ENCODE measurements around the gene C5orf24.
"Not testable (repeated sequence)": the region's sequence is repeated elsewhere in the genome, so short reads cannot be mapped to it uniquely, and the experiment has no call there.

The C5orf24 gene

DNA sequence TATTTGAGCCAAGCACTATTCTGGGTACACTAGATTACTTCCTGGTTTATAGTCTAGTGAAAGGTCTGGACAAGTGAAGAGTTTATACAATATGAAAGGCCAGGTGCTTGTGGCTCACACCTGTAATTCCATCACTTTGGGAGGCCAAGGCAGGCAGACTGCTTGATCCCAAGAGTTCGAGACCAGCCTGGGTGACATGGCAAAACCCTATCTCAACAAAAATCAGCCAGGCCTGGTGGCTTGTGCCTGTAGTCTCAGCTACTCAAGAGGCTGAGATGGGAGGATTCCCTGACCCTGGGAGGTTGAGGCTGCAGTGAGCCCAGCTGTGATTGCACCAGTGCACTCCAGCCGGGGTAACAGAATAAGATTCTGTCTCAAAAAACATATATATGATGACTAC, 18.9 kb downstream of the C5orf24 start:
- DNase-seq, result no peak

DNA sequence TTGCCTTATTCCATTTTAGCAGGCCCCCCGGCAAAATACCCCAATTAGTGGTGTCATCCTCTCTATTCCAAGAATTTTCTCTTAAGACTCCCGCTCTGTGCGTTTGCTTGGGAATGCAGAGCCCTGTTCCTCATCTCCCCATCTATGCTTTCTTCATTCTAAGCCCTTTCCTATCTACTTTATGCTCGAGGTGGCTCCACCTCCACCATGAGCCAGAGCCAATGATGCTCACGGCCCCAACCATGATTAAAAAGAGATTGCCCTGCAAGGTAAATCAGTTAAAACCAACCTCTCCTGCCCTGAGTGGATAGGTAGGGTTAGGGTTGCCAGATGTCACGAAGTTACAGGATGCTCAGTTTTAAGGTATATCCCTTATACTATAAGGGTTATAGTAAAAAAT, 27.7 kb downstream of the C5orf24 start:
- no peak for DNase-seq

DNA sequence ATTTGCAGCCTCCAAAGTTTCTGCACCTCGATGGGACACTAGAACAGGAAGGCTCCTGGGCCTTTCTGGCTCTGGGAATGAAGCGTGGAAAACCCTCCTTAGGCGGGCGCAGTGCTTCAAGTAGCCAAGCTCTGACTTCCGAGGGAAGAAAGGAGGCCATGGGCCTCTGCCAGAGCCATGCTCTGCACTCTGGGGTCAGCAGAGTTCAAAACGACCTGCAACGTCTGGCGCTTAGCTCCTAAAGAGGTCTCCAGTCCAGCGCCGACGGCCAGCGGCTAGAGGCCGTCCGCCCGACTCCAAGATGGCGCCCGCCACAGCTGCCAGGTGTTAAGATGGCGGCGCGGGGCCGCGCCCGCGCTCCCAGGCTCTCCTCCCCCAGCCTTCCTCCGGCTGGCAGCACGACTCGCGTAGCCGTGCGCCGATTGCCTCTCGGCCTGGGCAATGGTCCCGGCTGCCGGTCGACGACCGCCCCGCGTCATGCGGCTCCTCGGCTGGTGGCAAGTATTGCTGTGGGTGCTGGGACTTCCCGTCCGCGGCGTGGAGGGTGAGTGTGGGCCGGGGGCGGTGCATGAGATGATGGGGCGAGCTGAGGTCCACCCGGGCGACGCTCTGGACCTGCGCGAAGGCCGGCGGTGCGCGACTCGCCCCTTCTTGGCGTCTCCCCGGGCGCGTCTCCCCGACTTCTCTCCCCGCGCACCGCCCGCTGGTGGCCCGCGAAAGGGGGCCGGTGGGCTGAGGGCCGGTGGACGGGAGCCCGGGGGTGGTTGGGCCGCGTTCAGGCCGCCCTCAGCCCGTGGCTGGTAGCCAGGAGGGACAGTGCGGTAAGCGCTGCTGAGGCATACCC, 28.4 kb downstream of the C5orf24 start, which contains the start of gene TXNDC15:
Gene TXNDC15, plus strand, starts transcription at position 385 of the 844 bp plus-strand sequence. Its CDS starts 57 bp downstream, at position 442.
- peak; percentile 77 for DNase-seq

DNA sequence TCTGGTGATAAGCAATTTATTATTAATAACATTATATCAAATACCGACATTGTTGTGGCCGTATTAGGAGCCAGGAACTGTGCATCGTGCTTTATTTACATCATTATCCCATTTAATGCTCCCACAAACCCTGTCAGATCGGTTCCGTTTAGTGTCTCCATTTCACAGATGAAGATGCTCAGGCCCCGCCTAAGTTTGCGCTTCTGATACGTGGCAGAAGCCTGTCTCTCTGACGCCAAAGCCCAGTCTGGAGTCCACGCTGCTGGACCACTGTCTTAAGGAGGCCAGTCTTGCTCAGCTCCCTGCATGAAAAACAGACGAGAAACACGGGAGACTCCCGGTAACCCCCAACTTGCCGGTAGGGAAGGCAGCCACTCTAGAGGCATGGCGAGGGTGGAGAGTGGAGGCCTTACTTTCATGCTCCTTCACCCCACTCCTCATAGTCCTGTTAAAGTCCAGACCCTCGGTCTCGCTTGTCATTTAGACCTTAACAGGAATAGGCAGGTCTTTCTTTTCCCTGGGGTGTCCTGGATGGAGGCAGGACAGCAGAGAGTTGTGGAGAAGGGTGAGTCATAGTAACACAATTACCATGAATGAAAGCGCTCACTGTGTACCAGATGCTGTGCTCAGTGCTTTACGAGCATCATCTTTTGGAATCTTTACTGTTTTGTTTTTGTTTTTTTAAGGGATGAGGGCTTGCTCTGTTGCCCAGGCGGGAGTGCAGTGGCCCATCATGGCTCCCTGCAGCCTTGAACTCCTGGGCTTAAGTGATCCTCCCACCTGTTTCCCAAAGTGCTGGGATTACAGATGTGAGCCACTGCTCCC, 29.3 kb downstream of the C5orf24 start:
- DNase-seq, result peak; percentile 10

DNA sequence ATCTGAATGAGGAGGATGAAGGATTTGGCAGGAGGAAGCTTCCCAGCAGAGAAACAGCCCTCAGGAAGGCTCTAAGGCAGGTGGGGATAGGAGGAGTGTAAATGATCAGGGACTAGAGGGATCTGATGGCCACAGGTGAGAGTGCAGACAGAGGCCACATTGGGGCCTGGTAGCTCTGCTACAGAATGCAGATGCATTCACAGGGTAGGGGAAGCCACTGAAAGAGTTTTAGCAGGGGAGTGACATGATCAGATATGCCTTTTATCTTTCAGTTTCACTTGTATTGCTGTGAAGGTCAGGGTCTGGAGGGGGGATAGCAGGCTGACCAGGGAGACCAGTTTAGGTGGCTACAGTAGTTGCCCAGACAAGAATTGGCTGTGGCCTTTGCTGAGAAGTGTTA, 31.4 kb downstream of the C5orf24 start:
- no peak for DNase-seq

DNA sequence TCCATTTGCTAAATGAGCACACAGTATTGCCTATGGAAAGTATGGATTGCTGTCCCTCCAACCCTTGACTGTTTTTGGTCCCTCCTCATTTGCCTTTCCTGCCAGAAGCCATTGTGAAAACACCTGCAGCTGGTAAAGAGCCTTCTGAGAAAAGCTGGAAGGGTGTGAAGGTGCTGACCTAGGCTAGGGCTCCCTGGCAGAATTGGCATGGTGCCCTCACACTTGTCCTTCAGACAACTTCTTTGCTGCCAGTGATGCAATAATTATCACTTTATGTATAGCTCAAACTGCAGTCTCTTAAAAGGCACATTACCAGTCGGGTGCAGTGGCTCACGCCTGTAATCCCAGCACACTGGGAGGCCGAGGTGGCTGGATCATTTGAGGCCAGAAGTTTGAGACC, 32.6 kb downstream of the C5orf24 start:
- no peak for DNase-seq

DNA sequence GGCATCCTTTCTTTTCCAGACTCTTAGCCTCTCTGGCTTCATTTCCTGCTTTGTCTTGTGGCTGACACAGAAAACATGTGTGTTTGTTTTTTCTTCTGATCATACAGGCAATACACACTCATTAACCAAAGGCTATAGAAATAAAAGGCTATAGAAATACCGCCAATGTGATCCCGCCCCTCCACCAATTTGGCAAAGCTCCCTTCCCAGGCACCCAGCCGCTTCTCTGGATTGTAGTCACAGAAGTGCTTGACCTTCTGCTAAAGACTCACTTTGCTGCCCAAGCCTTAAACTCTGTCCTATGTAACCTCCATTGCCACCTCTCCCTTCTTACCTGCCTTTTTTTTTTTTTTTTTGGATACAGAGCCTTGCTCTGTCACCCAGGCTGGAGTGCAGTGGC, 33.7 kb downstream of the C5orf24 start:
- no peak for DNase-seq

DNA sequence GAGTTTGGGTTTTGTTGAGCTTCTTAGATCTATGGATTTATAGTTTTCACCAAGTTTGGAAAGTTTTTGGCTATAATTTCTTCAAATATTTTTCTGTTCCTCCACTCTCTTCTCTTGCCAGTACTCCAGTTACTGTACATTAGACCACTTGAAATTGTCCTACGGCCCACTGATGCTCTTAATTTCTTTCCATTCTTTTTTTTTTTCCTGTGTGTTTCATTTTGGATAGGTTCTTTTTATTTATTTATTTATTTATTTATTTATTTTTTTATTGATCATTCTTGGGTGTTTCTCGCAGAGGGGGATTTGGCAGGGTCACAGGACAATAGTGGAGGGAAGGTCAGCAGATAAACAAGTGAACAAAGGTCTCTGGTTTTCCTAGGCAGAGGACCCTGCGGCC, 35.2 kb downstream of the C5orf24 start:
- DNase-seq, result not testable (repeated sequence)

DNA sequence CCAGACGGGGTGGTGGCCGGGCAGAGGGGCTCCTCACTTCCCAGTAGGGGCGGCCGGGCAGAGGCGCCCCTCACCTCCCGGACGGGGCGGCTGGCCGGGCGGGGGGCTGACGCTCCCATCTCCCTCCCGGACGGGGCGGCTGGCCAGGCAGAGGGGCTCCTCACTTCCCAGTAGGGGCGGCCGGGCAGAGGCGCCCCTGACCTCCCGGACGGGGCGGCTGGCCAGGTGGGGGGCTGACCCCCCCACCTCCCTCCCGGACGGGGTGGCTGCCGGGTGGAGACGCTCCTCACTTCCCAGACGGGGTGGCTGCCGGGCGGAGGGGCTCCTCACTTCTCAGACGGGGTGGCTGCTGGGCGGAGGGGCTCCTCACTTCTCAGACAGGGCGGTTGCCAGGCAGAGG, 35.9 kb downstream of the C5orf24 start:
- not testable (repeated sequence) for DNase-seq

DNA sequence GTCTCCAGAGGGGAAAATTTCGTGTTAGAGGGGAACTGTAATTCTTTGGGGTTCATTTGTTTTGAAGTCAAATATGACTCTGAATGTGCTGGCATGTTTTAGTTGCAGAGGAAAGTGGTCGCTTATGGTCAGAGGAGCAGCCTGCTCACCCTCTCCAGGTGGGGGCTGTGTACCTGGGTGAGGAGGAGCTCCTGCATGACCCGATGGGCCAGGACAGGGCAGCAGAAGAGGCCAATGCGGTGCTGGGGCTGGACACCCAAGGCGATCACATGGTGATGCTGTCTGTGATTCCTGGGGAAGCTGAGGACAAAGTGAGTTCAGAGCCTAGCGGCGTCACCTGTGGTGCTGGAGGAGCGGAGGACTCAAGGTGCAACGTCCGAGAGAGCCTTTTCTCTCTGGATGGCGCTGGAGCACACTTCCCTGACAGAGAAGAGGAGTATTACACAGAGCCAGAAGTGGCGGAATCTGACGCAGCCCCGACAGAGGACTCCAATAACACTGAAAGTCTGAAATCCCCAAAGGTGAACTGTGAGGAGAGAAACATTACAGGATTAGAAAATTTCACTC, 41.9 kb downstream of the C5orf24 start:
- no peak for DNase-seq

DNA sequence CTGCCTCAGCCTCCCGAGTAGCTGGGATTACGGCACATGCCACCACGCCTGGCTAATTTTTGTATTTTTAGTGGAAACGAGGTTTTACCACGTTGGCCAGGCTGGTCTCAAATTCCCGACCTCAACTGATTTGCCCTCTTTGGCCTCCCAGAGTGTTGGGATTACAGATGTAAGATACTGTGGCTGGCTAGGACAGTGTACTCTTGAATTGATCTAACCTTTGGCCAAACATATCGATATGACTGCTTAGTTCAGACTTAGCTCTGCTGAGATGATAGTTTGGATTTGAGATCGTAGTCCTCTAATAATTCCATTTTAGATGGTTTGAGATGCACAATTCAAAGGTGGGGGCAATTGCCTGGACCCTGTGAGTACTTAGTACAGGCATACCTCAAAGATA, 43.6 kb downstream of the C5orf24 start:
- DNase-seq, result no peak

DNA sequence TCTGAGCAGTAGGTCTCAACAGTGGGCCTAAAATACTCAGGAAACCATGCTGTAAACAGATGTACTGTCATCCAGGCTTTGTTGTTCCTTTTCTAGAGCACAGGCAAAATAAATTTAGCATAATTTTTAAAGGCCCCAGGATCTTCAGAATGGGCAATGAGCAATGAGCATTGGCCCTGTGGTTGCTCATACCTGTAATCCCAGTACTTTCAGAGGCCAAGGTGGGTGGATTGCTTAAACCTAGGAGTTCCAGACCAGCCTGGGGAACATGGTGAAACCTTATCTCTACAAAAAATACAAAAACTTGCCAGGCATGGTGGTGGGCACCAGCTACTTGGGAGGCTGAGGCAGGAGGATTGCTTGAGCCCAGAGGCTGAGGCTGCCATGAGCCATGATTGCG, 45.7 kb downstream of the C5orf24 start:
- no peak for DNase-seq

DNA sequence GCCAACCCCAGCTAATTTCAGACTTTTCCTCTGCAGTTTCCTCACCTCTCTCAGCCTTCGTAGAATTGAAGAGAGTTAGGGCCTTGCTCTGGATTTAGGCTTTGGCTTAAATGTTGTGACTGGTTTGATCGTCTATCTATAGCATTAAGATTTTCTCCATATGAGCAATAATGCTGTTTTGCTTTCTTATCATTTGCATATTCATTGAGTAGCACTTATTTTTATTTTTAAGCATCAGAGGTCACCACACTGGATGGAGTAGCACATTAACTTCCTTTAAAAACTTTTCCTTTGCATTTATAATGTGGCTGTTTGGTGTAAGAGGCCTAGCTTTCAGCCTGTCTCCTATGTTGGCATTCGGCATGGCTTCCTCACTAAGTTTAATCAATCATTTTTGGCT, 46.5 kb downstream of the C5orf24 start:
- DNase-seq, result no peak

DNA sequence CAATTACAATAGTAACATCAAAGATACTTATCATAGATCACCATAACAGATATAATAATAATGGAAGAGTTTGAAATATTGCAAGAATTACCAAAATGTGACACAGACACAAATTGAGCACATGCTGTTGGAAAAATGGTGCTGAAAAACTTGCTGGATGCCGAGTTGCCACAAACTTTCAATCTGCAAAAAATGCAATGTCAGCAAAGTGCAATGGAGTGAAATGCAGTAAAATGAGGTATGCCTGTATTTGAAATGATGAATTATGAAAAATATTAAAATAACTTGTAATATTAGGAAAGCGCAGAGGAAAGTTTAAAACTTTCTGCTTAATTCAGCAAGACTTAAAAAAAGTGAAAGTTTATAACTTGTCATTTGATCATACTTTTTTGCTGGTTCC, 47.2 kb downstream of the C5orf24 start:
- DNase-seq, result no peak

DNA sequence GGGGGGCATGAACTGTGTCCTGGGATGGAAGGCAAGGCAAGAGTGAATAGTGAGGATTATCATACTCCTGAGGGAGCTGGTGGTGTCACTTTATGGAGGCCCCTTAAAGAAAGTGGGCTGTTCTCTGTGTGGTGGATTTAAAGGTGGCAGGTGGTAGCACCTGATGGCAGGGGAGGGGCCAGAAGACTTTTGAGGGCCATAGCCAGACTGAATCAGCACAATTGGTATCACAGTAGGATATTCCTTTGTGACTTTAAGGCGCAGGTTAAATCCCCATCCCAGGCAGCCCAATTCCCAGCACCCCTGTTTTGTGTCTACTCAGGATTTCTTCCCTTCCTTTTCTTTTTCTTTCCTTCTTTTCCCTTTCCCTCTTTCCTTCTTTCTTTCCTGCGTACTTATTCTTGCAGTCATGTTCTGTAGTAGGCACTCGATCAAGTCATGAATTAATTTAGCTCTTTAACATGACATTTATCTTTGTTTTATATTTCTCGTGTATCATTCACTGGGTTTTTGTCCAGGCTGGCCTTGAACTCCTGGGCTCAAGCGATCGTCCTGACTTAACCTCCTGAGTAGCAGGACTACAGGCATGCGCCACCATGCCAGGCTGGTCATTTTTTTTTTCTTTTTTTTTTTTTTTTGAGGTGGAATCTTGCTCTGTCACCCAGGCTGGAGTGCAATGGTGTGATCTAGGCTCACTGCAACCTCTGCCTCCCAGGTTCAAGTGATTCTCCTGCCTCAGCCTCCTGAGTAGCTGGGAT, 48.2 kb downstream of the C5orf24 start:
- no peak for DNase-seq

DNA sequence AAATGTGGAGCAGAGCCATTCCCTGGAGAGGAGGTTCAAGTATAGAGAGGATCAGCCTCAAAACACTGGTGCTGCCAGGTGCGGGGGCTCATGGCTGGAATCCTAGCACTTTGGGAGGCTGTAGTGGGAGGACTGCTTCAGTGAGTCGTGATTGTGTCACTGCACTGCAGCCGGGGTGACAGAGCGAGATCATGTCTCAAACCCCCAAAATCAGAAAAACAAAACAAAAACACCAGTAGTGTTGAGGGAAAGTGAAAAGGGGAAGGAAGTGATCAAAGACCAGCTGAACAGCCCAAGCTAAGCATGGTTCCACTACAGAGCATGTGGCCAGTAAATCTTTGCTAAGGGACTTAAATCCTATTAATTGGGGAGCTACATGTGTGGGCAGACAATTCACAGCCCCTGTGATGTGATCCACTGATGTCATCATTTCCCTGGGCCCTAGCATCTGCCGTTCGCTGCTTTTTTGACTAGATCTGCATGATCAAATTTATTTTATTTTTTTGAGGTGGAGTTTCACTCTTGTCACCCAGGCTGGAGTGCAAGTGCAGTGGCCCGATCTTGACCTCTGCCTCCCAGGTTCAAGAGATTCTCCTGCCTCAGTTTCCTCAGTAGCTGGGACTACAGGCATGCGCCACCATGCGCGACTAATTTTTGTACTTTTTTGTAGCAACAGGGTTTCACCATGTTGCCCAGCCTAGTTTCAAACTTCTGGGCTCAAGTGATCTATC, 56.5 kb downstream of the C5orf24 start:
- no peak for DNase-seq

DNA sequence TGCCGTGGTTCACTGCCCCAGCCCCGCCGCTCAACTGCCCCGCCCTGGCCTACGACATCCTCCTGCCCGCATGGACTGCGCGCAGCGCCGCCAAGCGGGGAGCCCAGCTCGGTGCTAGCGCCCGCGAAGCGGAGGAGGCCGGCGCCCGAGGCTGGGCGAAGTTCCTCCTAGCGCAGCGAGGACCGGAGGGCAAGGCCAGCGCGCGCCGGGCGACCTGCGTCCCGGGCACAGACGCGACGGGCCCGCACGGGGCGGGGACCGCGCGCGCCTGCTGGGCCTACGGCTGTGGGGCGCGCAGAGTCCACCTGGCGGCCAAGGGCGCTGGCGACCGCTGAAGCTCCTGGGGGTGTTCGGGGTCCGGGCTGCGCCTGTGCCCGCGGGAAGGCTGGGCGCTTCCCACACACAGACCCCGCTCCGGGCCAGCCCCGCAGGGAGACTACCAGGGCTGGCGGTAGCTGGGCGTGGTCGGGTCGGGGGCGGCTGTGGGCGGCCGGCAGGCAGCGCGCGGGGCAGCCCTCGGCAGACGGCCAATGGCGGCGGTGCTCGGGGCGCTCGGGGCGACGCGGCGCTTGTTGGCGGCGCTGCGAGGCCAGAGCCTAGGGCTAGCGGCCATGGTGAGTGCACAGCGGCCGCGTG, 59.0 kb downstream of the C5orf24 start, which contains the start of gene PCBD2:
Gene PCBD2, plus strand, starts transcription at position 522 of the 636 bp plus-strand sequence. Its CDS starts 9 bp downstream, at position 531.
- peak; percentile 86 for DNase-seq

DNA sequence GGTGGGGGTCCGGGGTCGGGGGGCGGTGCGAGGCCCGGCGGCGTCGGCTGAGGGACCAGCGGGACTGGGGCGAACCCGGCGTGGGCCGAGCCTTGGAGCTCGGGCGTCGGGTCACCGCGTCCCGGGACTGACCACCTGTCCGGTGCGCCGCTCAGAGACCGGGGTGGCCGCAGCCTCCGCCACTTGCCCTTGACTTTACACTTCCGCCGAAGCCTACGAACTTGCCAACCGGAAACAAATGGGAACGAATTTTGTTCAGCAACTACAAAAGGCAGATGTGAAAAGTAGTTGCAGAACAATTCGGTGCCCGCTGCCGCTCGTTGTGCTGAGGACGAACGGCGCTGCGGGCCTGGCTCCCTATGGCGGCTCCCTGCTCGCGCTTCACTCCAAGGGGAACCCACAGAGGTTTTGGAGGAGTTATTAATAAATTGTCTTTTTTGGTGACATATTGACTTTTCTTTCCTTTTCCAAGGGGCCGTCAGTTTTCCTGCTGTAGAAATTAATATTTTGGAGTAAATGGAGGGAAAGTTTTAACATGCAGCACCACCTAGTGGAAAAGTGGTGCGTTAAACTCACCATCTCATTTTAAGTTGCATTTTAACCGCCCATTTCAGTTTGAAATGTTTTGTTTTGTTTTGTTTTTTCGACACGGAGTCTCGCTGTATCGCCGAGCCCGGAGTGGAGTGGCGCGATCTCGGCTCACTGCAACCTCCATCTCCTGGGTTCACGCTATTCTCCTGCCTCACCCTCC, 59.7 kb downstream of the C5orf24 start:
- peak; percentile 46 for DNase-seq

DNA sequence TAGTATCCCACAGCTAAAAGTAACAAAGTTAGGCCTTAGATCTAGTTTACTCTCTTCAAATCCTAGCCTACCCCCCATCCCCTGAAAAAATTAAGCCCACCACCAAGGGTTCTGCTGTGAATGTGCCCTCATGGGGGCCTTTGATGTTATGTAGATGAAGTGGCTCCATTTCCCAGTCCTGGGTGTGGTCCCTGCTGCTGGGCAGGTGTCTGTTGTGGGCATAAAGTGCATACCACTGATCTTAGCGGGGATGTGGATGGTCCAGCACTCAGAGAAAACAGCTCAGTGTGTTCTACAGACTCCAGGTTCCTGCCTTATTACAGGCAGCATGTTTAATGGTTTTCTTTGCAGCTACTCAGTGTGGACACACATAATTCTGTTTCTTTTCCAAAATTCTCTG, 61.0 kb downstream of the C5orf24 start:
- DNase-seq, result no peak

Measured in T1000 (cell line).